DMS 273 (cell line): ENCODE results near the gene SHKBP1.
"Not testable (repeated sequence)": the region's sequence is repeated elsewhere in the genome, so short reads cannot be mapped to it uniquely, and the experiment has no call there.

ENCODE experiments used
- DNase-seq: peaks from one replicate; lab custom pipeline; 2025; ENCODE audit not compliant: unreplicated experiment; lab: John Stamatoyannopoulos, UW

SHKBP1 gene

DNA sequence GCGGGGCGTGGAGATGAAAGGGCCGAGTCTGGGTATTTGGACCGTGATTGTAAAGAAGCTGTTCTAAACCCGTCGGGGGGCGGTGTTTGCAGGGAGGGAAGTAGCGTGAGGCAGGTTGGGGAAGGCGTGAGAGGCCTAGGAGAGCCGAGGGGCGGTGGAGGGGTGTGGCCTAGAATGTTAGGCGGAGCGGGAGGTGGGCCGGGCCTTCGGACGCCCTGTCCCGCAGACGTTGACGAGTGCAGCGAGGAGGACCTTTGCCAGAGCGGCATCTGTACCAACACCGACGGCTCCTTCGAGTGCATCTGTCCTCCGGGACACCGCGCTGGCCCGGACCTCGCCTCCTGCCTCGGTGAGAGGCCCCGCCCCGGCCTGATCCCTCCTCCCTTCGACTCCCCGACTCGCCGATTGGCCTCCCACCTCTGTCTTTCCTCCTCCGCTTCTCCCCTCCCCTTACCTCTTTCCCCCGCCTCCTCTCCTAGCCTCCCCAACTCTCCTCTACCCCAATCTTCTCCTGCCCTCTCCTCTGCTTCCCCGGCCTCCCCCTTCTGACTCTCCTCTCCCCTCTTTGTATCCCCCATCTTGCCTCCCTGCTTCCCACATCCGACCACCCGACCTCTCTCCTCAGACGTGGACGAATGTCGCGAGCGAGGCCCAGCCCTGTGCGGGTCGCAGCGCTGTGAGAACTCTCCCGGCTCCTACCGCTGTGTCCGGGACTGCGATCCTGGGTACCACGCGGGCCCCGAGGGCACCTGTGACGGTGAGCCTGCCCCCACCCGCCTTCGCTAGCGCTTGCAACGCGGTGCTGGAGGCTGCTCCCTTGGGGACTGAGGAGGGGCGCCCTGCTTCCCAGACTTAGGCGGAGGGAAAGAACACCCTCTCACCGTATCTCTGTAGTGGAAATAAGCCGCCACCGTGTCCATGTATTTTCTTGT is 37.3 kb downstream of the SHKBP1 start:
- no peak for DNase-seq

DNA sequence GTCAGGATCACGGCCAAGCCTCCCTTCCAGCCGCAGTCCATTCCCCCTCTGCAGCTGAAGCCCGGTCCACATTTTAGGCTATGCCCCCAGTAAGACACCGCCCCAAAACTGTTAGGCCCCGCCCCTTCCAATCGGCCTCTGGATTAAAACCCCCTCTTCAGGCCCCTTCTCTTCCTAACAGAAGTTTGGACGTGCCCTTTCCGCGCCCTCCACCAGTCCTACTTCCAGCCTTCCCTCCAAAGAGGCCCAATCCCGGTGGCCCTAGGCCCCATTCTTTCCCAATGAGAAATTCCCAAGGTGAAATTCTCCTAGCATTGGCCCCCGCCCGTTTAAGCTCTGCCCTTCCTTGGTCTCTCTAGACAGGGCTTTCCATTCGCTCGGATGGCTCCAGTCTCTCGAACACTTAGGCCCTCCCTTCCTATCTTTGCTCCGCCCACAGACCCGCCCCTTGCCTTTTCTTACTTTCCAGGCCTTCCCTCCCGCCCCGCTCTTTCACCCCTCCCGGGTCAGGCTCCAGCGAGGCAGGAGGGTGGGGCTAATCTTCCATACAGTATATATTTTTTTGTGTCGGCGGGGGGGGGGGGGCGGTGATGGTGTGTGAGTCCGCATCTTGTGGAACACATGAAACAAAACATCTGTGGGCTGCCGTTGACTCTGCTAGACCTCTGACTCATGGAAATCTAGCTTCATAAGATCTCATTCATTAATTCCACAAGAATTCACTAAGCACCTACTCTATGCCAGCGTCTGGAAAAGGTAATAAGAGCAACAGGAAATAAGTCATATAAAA is 38.1 kb downstream of the SHKBP1 start:
- peak; percentile 53 for DNase-seq

DNA sequence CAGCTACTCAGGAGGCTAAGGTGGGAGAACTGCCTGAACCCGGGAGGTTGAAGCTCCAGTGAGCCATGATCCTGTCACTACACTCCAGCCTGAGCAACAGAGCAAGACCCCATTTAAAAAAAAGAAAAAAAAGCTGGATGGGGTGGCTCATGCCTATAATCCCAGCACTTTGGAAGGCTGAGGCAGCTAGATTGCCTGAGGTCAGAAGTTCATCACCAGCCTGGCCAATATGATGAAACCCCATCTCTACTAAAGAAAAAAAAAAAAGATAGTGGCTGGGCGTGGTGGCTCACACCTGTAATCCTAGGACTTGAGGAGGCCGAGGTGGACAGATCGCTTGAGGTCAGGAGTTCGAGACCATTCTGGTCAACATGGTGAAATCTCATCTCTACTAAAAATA is 39.5 kb downstream of the SHKBP1 start:
- no peak for DNase-seq

DNA sequence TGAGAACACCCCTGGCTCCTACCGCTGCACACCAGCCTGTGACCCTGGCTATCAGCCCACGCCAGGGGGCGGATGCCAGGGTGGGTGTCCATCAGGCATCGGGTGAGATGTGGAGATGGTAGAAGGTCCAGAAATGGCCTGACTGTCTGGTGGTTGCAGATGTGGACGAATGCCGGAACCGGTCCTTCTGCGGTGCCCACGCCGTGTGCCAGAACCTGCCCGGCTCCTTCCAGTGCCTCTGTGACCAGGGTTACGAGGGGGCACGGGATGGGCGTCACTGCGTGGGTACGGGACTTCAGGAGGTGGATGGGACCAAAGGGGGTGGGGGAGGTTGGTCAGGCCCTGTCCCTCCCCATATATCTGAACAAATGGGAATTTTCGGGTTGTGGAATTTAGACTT is 40.3 kb downstream of the SHKBP1 start:
- DNase-seq: no peak

DNA sequence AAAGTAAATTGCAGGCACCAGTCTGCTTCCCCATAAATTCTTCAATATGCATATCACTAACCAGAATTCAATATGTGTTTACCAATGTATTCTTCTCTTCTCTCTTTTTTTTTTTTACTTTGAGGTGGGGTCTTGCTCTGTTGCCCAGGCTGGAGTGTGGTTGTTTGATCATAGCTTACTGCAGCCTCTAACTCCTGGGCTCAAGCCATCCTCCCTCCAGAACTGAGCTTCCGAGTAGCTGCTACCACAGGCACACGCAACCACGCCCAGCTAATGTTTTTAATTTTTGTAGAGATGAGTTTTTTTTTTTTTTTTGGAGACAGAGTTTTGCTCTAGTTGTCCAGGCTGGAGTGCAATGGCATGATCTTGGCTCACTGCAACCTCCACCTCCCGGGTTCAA is 41.3 kb downstream of the SHKBP1 start:
- no peak for DNase-seq

DNA sequence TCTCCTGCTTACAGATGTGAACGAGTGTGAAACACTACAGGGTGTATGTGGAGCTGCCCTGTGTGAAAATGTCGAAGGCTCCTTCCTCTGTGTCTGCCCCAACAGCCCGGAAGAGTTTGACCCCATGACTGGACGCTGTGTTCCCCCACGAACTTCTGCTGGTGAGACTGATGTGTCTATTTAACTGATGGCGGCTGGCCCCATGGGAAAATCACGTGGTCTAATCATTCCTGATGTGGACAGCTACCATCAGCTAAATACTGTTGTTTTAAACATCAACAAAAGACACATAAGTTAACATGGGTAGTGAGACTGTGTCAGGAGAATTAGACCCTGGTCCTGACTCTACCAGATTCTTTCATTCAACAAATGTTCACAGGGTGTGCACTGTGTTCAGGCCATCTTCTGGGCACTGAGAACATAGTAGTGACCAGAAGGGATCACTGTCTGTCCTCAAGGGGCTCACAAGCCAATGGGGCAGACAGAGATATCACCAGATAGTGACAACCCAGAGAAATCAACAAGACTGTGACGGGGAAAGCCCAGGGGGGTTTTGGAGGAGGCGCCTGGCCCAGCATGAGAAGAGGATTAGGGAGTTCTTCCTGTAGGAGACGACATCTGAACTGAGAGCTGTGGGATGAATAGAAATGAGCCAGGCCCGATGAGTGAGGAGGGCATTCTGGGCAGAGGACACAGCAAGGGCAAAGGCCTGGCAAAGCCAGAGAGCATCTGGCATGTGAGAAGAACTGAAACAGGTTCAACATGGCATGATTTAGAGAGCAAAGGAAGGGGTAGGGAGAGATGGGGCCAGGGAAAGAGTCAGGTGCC is 42.9 kb downstream of the SHKBP1 start:
- no peak for DNase-seq

DNA sequence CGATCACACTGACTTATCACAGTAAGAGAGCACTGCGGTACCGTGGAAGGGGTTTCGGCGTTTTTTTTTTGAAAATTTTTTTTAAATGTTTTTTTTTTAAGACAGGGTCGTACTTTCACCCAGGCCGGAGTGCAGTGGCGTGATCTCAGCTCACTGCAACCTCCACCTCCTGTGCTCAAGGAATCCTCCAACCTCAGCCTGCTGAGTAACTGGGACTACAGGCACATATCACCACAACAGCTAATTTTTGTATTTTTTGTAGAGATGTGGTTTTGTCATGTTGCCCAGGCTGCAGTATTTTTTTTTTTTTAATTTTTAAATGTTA is 43.5 kb downstream of the SHKBP1 start:
- DNase-seq: no peak

DNA sequence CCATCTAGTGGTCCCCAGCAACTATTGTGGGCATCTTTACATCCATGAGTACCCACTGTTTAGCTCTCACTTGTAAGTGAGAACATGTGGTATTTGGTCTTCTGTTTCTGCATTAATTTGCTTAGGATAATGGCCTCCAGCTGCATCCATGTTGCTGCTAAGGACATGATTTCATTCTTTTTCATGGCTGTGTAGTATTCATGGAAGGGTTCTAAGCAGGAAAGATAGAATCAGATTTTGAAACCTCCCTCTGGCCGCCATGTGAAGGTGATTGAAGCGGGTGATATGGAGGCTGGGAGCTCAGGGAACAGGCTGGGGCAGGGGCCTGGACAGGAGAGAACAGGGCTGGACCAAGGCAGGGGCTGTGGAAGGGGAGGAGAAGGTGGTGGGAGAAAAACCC is 44.6 kb downstream of the SHKBP1 start:
- no peak for DNase-seq

DNA sequence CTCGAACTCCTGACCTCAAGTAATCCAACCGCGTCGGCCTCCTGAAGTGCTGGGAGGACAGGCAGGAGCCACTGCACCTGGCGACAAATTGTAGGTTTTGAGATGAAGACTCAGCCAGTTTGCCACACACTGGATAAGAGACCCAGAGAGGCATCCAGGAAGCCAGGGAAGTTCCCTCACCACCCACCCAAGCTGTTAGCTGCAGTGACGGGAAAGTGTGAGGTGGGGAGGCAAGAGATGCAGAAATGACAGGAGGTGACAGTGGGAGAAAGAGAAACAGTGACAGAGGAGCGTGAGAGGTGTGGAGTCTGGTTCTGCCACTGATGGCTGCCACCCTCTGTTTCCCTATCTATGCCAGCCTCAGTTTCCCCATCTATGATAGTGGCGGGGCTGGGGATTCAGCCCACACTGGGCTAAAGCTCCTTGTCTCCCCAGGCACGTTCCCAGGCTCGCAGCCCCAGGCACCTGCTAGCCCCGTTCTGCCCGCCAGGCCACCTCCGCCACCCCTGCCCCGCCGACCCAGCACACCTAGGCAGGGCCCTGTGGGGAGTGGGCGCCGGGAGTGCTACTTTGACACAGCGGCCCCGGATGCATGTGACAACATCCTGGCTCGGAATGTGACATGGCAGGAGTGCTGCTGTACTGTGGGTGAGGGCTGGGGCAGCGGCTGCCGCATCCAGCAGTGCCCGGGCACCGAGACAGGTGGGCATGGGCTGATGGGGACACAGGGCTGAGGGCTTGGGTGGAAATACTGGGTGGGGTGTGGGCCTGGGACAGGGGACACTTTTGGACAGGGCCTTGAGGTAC is 45.5 kb downstream of the SHKBP1 start:
- no peak for DNase-seq

DNA sequence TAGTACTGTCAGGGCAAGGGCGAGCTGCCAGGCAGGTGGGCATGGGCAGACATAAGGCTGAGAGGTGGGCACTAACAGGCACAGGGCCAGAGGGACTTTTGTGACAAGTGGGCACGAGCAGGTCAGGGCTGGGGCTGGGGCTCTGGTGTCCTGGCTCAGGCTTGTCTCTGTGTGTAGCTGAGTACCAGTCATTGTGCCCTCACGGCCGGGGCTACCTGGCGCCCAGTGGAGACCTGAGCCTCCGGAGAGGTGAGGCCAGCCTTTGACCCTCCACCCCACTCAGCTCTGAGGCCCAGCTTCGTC is 46.1 kb downstream of the SHKBP1 start:
- no peak for DNase-seq

DNA sequence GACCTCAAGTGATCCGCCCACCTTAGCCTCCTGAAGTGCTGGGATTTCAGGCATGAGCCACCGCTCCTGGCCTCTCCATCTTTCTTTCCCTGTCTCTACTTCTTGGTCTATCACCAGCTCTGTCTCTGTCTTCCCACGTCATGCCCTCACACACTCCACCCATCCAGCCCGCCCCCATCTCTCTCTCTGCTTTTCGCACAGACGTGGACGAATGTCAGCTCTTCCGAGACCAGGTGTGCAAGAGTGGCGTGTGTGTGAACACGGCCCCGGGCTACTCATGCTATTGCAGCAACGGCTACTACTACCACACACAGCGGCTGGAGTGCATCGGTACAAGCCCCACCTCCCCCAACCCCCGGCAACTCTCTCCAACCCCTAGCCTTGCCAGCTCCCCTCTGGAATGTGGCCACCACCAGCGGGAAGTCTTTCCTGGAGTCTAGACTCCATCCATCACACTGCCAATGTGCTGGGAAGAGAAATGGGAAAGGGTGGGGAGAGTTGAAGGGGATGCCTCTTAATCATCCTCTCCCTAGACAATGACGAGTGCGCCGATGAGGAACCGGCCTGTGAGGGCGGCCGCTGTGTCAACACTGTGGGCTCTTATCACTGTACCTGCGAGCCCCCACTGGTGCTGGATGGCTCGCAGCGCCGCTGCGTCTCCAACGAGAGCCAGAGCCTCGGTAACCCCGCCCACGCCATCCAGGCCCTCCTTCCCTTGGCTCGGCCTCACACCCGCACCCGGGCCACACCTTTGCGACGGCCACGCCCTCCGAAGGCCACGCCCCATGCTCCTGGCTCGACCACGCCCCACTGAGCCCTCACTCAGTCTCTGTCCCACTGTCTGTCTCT is 47.0 kb downstream of the SHKBP1 start:
- DNase-seq: peak; percentile 79

DNA sequence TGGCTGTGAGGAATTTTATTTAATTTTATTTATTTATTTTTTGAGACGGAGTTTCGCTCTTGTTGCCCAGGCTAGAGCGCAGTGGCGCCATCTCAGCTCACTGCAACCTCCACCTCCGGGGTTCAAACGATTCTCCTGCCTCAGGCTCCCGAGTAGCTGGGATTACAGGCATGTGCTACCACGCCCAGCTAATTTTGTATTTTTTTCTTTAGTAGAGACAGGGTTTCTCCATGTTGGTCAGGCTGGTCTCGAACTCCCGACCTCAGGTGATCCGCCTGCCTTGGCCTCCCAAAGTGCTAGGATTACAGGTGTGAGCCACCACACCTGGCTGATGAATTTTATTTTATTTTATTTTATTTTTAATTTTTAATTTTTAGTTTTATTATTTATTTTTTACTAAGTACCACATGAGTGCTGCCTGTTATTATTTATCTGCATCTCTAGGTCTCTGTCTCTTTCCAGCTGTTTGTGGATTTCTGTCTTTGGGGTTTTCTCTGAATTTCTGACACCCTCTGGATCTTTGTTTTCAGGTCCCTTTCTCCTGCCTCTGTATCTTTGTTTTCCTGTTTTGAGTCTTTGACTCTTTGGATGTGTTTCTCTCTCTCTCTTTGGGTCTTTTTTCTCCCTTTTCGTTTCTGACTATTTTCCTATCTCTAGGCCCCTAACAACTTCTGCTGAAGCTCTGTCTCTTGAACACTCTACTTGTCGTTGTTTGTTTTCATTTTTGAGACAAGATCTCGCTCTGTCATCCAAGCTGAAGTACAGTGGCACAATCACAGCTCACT is 47.9 kb downstream of the SHKBP1 start:
- DNase-seq: not testable (repeated sequence)

DNA sequence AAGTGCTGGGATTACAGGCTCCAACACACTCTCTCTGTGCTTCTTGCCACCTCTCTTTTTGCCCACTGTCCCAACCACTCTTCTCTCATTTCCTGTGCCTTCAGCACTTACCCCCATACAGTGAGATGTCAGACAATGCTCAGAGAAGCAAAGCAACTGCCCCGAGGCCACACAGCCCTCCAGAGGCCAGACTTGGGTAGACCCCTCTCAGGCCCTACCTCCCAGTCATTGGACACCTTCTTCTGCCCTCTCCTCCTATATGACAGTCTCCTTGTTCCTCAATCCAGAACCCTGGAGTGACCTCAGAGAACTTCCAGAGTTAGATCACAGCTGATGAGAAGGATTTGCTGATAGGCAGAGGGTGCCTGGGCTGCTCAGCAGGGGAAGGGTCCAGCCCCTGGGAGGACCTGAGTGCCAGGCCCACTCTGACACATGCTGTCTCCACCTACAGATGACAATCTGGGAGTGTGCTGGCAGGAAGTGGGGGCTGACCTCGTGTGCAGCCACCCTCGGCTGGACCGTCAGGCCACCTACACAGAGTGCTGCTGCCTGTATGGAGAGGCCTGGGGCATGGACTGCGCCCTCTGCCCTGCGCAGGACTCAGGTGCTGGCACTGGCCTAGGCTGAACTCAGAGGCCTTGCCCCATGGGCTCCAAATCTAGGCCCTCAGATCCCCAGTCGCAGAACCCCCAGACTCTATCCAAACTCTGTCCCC is 48.9 kb downstream of the SHKBP1 start:
- no peak for DNase-seq

DNA sequence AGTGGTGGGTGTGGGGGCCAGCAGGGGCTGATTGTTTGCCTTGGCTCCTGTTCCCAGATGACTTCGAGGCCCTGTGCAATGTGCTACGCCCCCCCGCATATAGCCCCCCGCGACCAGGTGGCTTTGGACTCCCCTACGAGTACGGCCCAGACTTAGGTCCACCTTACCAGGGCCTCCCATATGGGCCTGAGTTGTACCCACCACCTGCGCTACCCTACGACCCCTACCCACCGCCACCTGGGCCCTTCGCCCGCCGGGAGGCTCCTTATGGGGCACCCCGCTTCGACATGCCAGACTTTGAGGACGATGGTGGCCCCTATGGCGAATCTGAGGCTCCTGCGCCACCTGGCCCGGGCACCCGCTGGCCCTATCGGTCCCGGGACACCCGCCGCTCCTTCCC is 50.2 kb downstream of the SHKBP1 start:
- DNase-seq: no peak

DNA sequence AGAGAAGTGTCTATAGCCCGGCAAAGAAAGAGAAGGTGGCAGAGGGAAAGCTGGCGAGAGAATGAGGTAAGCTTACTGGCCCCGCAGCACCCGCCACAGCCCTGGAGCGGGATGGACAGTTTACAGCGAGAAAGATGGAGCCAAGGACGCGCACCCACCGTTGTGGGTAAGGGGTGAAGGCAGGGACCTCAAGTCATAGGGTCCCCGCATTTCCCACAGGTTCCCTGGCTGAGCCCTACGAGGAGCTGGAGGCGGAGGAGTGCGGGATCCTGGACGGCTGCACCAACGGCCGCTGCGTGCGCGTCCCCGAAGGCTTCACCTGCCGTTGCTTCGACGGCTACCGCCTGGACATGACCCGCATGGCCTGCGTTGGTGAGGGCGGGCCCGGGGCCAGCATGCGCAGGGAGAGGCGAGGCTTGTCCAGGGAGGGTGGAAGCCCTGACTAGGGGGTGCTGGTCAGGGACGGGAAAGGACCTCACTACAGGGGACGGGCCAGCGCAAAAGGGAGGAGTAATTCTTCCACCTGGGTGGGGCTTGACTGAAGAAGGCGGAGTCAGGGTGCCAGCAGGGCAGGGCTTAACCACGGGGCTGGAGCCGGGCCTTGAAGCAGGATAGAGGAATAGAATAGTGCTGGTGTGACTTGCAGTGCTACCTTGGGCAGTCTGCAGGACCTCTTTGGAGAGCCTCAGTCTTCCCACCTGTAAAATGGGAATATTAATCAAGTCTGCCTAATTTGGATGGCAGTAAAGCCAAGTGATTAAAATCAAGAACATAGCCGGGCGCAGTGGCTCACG is 51.0 kb downstream of the SHKBP1 start:
- no peak for DNase-seq

DNA sequence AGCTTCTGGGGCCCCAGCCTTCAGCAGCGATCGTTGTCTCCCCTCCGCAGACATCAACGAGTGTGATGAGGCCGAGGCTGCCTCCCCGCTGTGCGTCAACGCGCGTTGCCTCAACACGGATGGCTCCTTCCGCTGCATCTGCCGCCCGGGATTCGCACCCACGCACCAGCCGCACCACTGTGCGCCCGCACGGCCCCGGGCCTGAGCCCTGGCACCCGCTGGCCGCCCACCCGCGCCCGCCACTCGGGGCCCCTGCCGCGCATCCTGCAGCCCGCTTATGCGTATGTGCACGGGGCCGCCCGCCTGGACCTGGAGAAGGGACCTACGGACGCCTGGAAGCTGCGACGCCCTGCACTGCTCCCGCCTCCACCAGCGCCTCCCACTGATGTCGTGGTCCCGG is 52.7 kb downstream of the SHKBP1 start:
- DNase-seq: no peak

DNA sequence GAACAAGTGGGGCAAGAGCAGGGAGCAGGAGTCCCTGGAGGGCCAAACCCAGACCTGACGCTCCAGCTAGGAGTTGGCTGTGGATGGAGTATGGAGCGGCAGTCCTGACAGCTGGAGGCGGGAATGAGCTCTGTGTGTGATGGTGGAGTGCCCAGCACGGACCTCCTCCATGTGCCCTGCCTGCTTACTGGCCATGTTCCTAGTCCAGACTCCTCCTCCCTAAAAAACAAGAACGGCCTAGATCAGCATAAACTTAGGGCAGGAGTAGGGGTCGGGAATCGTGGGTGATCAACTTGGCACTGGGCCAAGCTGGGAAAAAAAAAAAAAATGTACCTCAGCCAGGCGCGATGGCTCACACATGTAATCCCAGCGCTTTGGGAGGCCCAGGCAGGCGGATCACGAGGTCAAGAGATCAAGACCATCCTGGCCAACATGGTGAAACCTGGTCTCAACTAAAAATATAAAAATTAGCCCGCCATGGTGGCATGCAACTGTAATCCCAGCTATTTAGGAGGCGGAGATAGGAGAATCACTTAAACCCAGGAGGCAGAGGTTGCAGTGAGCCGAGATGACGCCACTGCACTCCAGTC is 54.0 kb downstream of the SHKBP1 start:
- DNase-seq: no peak
